A673 (cell line): ENCODE data around the gene OR56A3. TPM values are rescaled to one million over a fixed set of nuclear protein-coding genes. Genes with fewer than 3 reads are reported as not detected.

Source experiments
- BruUV-seq: library from RNA; stranded (reverse); fragments of 400-500 nt; replicated peaks from 2 replicates; lab custom pipeline; 2021; lab: Mats Ljungman, UMichigan
- CTCF ChIA-PET: fragments of 300-600 bp; sonication (Branson Sonifier 250); formaldehyde crosslinking; loops from one replicate; lab custom pipeline; 2022; ENCODE audit warnings: antibody characterized with exemption; lab: Charles Lee
- POLR2A ChIA-PET: fragments of 300-600 bp; sonication (Branson Sonifier 250); formaldehyde crosslinking; loops from one replicate; lab custom pipeline; 2022; ENCODE audit warnings: antibody characterized with exemption; ENCODE audit not compliant: low non-redundant PET; lab: Charles Lee
- DNase-seq: peaks from one replicate; pipeline ENCODE4 v3.0.0-alpha.2; 2015; ENCODE audit warnings: low spot score
- H3K27ac ChIP-seq: fragments of 200-600 bp; sonication (generic); 2 replicates; pipeline ENCODE4 v1.5.1; 2016; ENCODE audit warnings: mixed run types, low read depth, mild to moderate bottlenecking, mixed read lengths, antibody characterized with exemption, low read length; ENCODE audit not compliant: poor library complexity, severe bottlenecking
- H3K27me3 ChIP-seq: fragments of 200-600 bp; sonication (generic); replicated peaks from 2 replicates; pipeline ENCODE4 v1.6.1; 2017; ENCODE audit warnings: mixed run types, low read depth, mild to moderate bottlenecking, mixed read lengths, antibody characterized with exemption, low read length; ENCODE audit not compliant: insufficient read depth, poor library complexity
- H3K36me3 ChIP-seq: fragments of 200-600 bp; sonication (generic); 2 replicates; pipeline ENCODE4 v1.6.1; 2016; ENCODE audit warnings: mixed run types, mild to moderate bottlenecking, mixed read lengths, antibody characterized with exemption, low read length; ENCODE audit not compliant: insufficient read depth, poor library complexity, severe bottlenecking
- H3K4me1 ChIP-seq: fragments of 200-600 bp; sonication (generic); 2 replicates; pipeline ENCODE4 v1.6.1; 2017; ENCODE audit warnings: mixed run types, mild to moderate bottlenecking, mixed read lengths, antibody characterized with exemption, low read length; ENCODE audit not compliant: insufficient read depth, poor library complexity, severe bottlenecking
- H3K4me3 ChIP-seq: fragments of 200-600 bp; sonication (generic); 2 replicates; pipeline ENCODE4 v1.5.1; 2016; ENCODE audit warnings: low read depth, mixed run types, mild to moderate bottlenecking, mixed read lengths, low read length; ENCODE audit not compliant: poor library complexity, severe bottlenecking
- H3K9me3 ChIP-seq: fragments of 200-600 bp; sonication (generic); 2 replicates; pipeline ENCODE4 v1.6.1; 2016; ENCODE audit warnings: mixed run types, low read depth, mild to moderate bottlenecking, mixed read lengths, antibody characterized with exemption, low read length; ENCODE audit not compliant: poor library complexity, severe bottlenecking
- CTCF ChIP-seq: fragments of 300-800, 200-600 bp; sonication (generic); conservative IDR thresholded peaks from 2 replicates; pipeline ENCODE4 v1.5.1; 2017; ENCODE audit warnings: low read depth, mild to moderate bottlenecking, antibody characterized with exemption, low read length, moderate library complexity, mixed read lengths
- EZH2 ChIP-seq: fragments of 200-600 bp; sonication (generic); IDR thresholded peaks from 2 replicates; pipeline ENCODE4 v1.6.1; 2017; ENCODE audit warnings: borderline replicate concordance, low read depth, mild to moderate bottlenecking, mixed read lengths, antibody characterized with exemption, low read length; ENCODE audit not compliant: poor library complexity, severe bottlenecking
- intact Hi-C: fragments of 100-400 bp; cut with micrococcal nuclease; formaldehyde crosslinking; loops from one replicate; pipeline ENCODE4 v1.10.0; 2022; ENCODE audit not compliant: unreplicated experiment
- total RNA-seq: library from RNA; stranded (reverse); gene quantifications from 2 replicates; pipeline ENCODE4 v1.2.3, GENCODE V29; 2021

The OR56A3 gene
- total RNA-seq, 1 experiment from 2014 or later: not detected

- peaks cover 4% of the 10 kb centered on the region for H3K27me3 ChIP-seq
- no peak overlapping the region for H3K4me3 ChIP-seq
- BruUV-seq: no TSS peak
- POLR2A ChIA-PET: no interaction called here
- no peaks in the 10 kb centered on the region for H3K9me3 ChIP-seq
- DNase-seq: no peak
- TF ChIP-seq EZH2 (no peak), CTCF (no peak)
- H3K27ac ChIP-seq: no peak overlapping the region
- no peaks in the 10 kb centered on the region for H3K36me3 ChIP-seq
- intact Hi-C loops: no loop called here
- CTCF ChIA-PET: no interaction called here
- H3K4me1 ChIP-seq: no peaks in the 10 kb centered on the region
Observed at GRCh38 chr11:5973530-5973929, 31.5 kb downstream of the OR56A3 start.

GRCh38 chr11:5983443-5983842, 41.4 kb downstream of the OR56A3 start:
- no peaks in the 10 kb centered on the region for H3K4me1 ChIP-seq
- no peak overlapping the region for H3K27ac ChIP-seq
- no peaks in the 10 kb centered on the region for H3K27me3 ChIP-seq
- CTCF ChIA-PET: no interaction called here
- H3K4me3 ChIP-seq: no peak overlapping the region
- no peaks in the 10 kb centered on the region for H3K36me3 ChIP-seq
- intact Hi-C loops: no loop called here
- H3K9me3 ChIP-seq: no peaks in the 10 kb centered on the region
- no TSS peak for BruUV-seq
- TF ChIP-seq EZH2 (no peak), CTCF (no peak)
- POLR2A ChIA-PET: no interaction called here
- no peak for DNase-seq

- no peaks in the 10 kb centered on the region for H3K4me1 ChIP-seq
- ChIA-PET POLR2A (no interaction called here), CTCF (no interaction called here)
- H3K27ac ChIP-seq: no peak within 1 kb of the TSS
- no peak within 1 kb of the TSS for H3K4me3 ChIP-seq
- H3K27me3 ChIP-seq: no peaks in the 10 kb centered on the region
- no peak for DNase-seq
- no peaks in the 10 kb centered on the region for H3K36me3 ChIP-seq
- TF ChIP-seq CTCF (no peak), EZH2 (no peak)
- intact Hi-C loops: no loop called here
- no TSS peak for BruUV-seq
- no peaks in the 10 kb centered on the region for H3K9me3 ChIP-seq
Observed at GRCh38 chr11:5986885-5987284, 44.8 kb downstream of the OR56A3 start, which contains the start of gene OR52L1. OR52L1 (minus strand) TSS chr11:5986985; CDS start chr11:5986930, 55 bp downstream.
